Measurements from ENCODE around the gene SCYGR4. TPM values are rescaled to one million over a fixed set of nuclear protein-coding genes. Genes with fewer than 3 reads are reported as not detected.

The SCYGR4 gene
- total RNA-seq, 1 donor from 2014 or later: not detected

DNA sequence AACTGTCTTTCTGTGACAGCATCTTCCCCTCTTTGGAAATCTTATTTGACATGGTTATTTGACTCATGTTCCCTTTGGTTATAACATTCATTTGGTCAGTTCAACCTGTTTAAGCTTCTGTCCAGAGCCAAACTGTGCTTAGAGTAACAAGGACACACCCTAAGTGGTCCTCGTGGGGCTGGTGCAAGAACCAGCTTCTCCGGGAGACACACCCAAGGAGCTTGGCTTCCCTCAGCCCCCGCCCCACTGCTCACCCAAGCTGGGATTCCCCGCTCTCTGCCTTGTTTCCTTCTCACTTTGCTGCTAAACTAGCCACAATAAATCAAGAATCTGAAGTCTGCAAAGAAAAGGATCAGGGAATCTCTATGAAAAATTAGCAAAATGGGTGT, 4.0 kb upstream of the SCYGR4 start:
- no peak for DNase-seq (ENCODE audit: extremely low read depth, low read depth, low spot score)

DNA sequence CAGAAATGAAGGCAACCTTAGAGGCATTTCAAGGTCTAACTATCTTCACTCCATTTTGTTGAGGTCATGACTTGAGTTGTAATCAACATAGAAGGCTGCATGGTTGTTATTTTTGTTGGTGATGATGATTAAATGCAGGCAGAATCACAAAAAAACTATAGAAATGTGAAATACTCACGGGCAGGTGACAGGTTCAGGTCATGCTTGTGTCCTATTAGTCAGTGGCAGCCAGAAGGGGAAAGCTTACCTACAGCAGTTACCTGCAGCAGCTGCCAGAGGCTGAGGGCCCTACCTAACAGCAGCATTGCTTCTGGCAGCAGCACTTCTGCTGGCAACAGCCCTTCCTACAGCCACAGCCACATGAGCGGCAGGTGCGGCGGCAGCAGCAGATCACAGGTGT, 3.1 kb upstream of the SCYGR4 start:
- no peak for DNase-seq (ENCODE audit: extremely low read depth, low read depth, low spot score)

DNA sequence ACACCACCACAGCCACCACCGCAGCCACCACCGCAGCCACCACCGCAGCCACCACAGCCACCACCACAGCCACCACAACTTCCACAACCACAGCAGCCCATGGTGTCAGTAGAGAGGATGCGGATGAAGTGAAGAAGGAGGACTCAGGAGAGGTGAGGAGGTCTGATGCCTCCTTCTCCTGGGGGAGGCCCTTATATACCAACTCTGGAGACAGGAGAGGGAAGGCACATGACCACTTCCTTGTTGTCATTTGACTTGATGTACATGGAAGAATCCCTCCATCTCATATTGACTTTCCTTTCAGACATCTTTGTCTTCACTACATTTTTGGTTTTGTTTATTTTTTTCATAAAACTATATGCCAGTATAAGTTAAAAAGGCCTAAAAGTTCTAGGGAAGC, 2.6 kb upstream of the SCYGR4 start, which contains the start of gene SCYGR3:
Gene SCYGR3, minus strand, starts transcription at position 101 of the 400 bp plus-strand sequence. Its CDS starts 0 bp downstream, at position 101.
- DNase-seq (ENCODE audit: extremely low read depth, low read depth, low spot score): no peak

DNA sequence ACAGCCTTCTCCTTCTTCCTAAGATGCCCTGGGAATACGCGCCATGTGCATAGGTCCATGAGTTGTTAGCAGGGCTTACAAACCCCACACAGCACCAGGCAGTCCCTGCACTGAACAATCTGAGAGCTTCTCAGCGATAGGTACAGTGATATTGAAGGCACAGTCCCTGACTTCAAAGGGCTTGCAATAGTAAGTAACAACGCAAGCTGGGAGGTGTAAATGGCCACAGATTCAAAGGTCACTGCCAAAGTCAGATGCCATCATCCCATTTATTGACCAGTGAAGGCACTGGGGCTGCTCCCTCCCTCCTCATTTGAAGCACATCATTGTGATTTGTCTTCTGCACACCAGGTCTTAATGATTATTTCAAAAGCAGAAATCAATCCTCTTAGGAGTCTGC, 2.1 kb upstream of the SCYGR4 start:
- DNase-seq (ENCODE audit: extremely low read depth, low read depth, low spot score): no peak

DNA sequence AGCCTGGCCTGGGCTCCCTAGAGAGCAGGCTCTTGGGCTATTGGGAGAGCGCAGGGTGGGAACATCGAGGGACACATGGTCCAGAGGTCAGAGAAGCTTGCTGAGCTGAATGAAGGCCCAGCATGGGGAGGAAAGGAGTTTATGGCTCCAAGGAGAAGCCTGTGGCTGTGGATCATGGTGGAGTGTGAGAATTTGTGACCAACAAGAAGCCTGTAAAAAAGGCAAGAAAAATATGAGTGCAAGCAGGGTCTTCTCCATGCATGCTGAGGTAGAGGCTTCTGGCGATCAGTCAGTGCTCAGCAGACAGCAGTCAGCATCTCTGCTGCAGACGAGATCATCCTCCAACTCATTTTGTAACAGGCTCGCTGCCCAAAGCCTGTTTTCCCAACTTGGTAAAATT, 1.4 kb upstream of the SCYGR4 start:
- DNase-seq (ENCODE audit: extremely low read depth, low read depth, low spot score): no peak

DNA sequence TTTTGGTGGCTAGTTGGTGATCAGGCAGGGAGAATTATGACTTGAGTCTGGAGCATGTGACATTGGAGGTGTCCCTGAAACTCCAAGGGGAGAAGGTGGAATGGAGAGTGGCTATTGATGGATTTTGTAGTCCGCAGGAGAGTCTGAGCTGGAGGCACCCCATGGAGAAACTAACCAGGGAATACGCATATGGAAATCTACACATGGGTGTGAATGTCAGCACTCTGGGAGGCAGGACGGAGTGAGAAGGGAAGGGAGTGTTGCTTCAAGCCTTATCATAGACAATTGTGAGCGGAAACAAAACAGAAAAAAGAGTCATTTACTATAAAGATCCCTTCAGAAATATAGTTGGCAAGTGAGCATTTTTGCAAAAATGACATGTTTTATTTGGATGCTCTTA, 667 bp upstream of the SCYGR4 start:
- DNase-seq (ENCODE audit: extremely low read depth, low read depth, low spot score): no peak

DNA sequence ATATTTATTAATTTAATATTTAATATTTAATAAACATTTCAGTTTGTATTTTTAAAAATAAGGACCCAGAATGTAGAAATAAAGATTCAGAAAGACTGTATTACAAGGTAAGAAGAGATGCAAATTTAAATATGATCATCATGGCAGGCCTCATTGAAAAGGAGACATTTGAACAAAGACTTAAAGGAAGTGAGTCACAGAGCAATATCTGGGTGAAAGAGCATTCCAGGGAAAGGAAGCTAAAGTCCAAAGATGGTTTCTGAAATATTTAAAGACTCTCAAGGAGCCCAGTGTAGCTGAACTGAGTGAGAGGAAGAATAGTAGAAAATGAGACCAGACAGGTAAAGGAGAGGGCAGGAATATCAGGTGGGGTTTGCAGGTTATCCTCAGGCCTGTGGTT, 5.9 kb downstream of the SCYGR4 start:
- DNase-seq (ENCODE audit: extremely low read depth, low read depth, low spot score): peak; percentile 31

DNA sequence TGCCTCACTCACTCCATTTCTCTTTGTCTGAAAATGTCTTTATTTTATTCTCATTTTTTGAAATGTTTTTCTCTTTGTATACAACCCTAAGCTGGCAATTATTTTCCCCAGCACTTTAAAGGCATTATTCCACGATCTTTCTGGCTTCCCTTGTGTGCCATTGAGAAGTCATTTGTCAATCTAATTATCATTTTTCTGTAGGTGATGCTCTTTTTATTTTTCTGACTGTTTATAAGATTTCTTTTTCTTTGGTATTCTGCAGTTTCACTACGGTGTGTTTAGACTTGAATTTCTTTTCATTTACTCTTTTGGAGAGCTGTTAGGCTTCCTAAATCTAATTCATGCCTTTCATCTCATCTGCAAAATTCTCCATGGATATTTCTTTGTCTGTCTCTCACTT, 8.1 kb downstream of the SCYGR4 start:
- no peak for DNase-seq (ENCODE audit: extremely low read depth, low read depth, low spot score)

DNA sequence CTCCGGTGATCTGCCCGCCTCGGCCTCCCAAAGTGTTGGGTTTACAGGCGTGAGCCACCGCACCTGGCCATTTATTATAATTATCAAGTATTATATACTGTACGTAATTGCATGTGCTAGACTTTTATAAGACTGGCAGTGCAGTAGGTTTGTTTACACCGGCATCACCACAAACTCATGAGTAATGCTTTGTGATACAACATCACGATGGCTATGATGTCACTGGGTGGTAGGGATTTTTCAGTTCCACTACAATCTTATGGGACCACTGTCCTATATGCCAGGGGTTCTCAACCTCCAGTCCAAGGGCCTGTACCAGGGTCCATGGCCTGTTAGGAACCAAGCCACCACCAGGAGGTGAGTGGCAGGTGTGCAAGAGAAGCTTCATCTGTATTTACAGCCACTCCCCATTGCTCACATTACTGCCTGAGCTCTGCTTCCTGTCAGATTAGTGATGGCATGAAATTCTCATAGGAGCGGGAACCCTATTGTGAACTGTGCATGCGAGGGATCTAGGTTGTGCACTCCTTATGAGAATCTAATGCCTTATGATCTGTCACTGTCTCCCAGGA, 9.4 kb downstream of the SCYGR4 start:
- DNase-seq (ENCODE audit: extremely low read depth, low read depth, low spot score): no peak

DNA sequence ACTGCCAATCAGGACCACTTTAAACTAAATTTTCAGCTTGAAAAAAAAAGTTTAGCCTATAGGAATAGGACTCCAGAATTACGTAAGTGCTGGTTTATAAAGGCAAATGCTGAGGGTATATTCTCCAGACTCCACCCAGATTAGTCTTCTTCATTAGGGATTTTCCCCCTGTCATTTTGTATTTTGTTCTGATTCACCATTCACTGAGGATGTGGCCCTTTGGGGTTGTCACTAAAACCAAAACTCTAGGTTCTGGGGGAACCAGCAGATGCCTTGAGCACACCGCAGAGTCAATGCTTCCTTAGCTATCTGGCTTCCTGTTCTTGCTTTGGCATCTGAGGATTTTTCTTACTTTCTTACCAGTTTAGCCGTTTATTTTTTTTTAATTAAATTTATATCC, 10.5 kb downstream of the SCYGR4 start:
- DNase-seq (ENCODE audit: extremely low read depth, low read depth, low spot score): no peak

DNA sequence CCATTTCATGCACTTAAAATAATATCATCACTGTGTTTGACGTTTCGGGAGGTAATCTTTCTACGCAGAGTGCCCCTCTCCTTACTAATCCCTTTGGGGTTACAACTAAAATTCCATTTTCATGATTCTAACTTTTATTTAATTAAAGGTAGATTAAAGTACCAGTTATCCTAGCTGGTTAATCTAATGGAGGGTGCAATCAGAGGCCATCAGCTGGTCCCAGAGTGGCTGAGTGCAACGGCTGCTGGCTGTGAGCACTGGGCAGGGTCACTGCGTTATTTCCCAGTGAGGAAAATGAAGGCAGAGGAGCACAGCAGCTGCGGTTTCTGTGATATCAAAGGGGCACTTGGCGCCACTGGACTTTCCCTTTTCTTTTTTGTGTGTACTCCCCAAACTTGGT, 12.1 kb downstream of the SCYGR4 start:
- no peak for DNase-seq (ENCODE audit: extremely low read depth, low read depth, low spot score)

DNA sequence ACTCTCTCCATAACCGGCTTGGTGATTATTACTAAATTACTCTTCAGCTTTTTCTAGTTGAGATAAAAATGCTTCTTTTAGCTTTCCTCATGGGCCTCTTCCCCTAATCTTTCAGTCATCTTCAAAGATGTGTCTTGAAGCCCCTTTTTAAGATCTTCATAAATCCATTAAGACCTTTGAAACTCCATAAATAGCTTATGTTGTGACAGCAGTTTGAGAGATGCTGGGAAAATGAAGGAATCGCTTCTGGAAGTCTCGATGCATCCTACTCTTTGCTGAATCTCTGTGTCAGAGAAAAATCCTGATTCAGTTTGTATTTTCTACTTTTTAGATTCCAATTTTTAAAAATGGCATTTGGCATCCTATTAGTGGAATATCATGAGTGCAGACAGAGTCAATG, 13.0 kb downstream of the SCYGR4 start:
- no peak for DNase-seq (ENCODE audit: extremely low read depth, low read depth, low spot score)

DNA sequence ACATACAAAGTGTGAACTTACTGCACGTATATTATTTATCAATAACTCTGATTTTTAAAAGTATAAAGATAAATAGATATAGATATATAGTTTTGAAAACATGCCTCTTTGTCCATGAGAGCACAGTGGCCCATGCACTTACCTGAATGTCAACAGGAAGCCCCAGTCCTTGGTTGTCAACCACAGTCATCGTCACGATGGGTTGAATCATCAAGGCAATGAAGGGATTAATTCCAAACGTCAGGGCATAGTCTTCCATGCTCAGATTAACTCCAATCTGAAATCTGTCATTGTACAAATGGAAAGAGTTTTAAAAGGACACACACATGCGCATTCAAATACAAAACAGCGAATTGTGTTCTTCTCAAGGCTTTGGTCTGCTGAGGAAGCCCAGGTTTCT, 15.5 kb downstream of the SCYGR4 start:
- no peak for DNase-seq (ENCODE audit: extremely low read depth, low read depth, low spot score)

DNA sequence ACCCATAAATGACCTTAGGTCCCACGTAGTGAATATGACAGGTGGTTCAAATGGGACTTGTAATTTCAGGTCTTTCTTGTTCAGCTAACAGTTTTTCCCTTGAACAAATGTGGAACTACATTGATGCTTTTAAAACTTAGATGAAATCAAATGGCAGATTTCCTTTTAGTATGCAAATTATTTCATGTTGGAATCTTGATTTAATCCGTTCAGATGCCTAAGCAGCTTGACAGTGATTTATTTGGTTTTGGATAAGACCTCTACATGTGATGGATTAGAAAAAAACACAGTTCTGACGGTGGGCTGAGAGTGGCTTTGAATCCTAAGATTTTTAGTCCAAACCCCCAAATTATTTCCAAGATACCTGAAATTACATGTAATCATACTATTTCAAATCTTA, 16.9 kb downstream of the SCYGR4 start:
- DNase-seq (ENCODE audit: extremely low read depth, low read depth, low spot score): no peak

DNA sequence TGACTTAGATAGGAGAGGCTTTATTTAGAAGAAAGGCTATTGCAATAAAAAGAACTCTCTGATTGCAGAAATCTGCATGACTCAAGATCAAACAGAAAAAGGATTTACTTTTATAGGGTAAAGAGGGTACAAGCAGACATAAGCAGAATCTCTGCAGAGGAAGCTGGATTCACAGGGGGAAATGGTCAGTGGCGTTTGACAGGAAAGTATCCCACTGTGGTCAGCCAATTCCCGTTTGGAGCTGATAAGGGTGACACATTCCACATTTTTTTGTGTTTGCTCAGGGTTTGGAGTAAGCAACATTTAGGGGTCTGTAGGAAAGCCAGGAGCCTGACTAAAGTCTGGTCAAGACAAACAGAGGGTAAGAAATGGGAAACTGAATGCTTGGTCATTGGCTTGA, 25.4 kb downstream of the SCYGR4 start:
- DNase-seq (ENCODE audit: extremely low read depth, low read depth, low spot score): no peak

DNA sequence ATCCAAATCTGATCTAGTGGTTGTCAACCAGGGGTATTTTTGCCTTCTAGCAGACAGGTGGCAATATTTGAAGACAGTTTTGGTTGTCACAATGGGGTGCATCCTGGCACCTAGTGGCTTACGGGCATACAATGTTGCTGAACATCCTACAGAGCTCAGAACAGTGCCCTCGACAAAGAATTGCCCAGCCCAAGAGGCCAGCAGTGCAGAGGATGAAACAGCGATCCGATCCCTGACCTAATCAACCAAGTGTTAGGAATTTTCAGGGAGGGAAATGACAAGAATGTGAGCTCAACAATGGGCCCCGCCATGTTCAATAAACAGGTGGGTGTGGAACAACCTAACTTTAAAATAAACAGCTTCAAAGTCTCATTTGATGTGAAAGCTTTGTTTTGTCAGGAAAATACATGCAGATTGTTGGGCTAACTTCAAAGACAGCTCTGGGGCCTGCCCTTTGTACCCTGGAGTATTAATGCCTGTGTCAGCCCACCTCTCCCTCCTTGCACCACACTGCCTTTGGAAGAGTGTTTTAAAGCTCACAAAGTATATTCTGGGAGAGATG, 26.8 kb downstream of the SCYGR4 start:
- no peak for DNase-seq (ENCODE audit: extremely low read depth, low read depth, low spot score)

DNA sequence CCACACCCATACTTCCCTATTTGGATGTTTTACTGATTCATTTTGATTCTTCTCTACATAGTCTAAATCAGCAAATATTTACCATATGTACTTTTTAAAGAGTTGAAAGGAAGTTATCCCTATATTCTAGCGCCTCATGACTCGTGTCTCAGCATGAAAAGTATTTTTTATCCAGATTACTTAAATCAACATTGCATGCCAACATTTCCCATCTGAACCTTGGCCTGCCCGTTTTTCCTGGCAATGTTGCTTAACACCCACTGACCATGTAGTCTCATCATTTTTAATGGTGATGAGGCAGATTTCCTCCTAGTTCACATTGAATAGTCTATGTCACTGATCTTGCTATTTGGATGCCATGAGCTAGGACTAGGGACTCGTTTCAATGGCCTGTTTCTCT, 36.1 kb downstream of the SCYGR4 start:
- no peak for DNase-seq (ENCODE audit: extremely low read depth, low read depth, low spot score)

DNA sequence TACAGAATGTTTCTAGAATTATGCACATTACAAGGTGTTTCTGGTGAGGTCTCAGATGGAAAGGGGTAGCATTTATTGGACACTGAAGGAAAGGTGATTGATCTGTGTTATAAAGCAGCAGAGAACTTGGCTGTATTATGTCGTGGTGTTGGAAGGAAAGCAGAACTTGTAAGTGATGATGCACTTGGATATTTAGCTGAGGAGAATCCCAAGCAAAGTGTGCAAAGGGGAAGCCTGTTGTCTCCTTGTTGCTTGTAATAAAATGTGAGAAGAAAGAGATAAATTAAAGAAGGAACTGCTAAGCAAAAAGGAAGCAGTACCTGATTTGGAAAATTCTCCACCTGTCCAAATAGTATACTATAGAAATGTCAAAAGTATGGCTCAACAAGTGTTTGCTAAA, 37.1 kb downstream of the SCYGR4 start:
- DNase-seq (ENCODE audit: extremely low read depth, low read depth, low spot score): no peak

DNA sequence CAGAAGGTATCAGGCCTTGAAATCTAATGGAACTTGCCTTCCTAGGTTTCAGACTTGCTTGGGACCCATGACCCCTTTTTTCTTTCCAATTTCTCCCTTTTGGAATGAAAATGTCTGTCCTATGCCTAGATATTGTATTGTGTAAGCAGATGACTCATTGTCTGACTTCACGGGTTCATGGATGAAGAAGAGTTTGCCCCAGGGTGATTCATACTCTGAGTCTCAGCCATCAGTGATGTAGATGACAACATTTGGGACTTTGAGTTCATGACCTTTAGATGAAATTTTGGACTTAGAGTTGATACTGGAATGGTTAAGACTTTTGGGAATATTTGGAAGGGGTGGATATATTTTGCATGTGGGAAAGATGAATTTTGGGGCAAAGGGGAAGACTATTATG, 38.2 kb downstream of the SCYGR4 start:
- peak; percentile 16 for DNase-seq (ENCODE audit: extremely low read depth, low read depth, low spot score)

DNA sequence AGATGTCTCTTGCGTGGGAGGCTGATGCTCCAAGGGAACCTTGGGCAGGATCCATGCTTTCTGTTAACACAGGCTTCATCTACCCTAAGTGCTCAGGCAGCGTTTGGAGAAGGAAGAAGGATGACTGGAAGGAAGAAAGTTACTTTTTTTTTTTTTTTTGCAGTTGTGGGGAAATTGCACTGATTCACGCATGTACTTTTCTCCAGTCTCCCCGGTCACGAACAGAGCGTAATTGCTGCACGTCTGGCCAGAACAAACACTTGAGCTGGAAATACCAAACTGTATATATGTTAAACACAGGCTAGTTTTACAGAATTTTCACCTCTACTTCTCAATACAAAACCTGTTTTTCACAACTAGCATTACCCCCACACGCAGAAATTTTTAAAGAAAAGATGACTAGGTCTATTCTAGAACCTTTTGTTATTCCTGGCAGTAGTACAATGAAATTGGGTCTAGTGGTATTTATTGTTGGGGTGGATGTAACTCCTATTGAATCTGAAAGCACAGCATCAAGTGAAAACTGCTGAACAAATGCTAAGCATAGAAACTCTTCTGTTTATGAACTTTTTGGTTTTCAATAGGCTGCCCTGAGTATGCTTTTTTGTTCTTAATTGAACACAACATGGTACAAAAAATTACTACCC, 40.0 kb downstream of the SCYGR4 start:
- no peak for DNase-seq (ENCODE audit: extremely low read depth, low read depth, low spot score)

DNA sequence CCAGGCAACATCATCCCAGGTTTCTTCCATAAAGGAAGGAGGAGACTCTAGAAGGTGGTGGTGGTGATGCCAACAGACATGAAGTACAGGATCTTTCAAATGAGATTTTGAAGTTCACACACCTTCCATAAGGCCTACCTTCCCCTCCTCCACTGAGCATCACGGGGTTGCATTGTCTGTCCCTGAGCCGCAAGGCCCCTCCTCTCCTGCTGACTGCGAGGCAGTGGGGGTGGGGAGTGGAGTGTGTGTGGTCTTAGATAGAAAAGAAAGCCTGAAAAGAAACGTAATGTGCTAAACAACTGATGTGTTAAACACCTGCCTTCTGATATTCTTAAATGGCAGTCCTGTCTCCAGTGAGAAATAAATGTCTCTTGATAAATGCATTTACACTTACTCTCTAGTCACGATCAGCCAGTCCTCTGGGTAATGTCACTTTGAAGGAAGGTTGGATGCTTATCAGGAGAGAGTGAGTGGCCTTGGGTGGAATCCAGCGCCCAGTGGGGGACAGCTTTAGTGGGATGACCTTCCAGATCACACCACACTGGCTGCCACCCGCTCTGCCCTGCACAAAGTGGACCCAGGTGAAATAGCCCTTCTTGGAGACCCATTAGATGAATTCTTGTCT, 43.8 kb downstream of the SCYGR4 start:
- DNase-seq (ENCODE audit: extremely low read depth, low read depth, low spot score): no peak

DNA sequence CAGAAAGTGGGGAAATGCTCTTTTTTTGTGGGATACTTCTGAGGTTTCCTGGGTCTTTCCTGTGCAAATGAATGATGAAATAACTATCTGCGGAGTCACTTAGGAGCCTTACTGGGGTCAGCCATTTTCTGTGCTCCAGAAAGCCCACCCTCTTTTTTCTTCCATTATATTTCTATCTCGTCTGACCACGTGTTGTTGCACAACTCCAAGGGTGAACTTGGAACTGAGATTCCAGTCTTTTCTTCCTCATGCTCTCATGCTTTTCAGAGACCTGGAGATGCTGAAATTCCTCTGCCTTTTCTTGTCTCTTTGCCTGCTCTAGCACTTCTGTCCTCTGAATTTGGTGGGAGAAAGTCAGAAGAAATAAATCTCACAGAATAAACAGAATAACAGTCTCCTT, 44.5 kb downstream of the SCYGR4 start:
- no peak for DNase-seq (ENCODE audit: extremely low read depth, low read depth, low spot score)
